H9 (cell line): ENCODE measurements around the gene EOMES. TPM values are rescaled to one million over a fixed set of nuclear protein-coding genes. Genes with fewer than 3 reads are reported as not detected.

Experiments used
- DNase-seq: peaks from one replicate; pipeline ENCODE4 v3.0.0-alpha.2; 2017
- H2AFZ ChIP-seq: one replicate; pipeline ENCODE4 v1.6.1; 2013; ENCODE audit warnings: mild to moderate bottlenecking, low read length, control low read depth, moderate library complexity
- H2AK5ac ChIP-seq: 2 replicates; pipeline ENCODE4 v1.6.1; 2013; ENCODE audit warnings: low read length, control low read depth, mixed read lengths; ENCODE audit not compliant: insufficient read length
- H2BK120ac ChIP-seq: one replicate; pipeline ENCODE4 v1.6.1; 2013; ENCODE audit warnings: low read depth, mild to moderate bottlenecking, low read length, control low read depth, inconsistent platforms; ENCODE audit not compliant: poor library complexity, severe bottlenecking
- H2BK12ac ChIP-seq: 2 replicates; pipeline ENCODE4 v1.6.1; 2013; ENCODE audit warnings: low read length, control low read depth, mixed read lengths, low read depth; ENCODE audit not compliant: insufficient read length
- H2BK15ac ChIP-seq: 2 replicates; pipeline ENCODE4 v1.6.1; 2013; ENCODE audit warnings: low read depth, low read length, control low read depth
- H2BK20ac ChIP-seq: one replicate; pipeline ENCODE4 v1.6.1; 2013; ENCODE audit warnings: low read depth, mild to moderate bottlenecking, low read length, control low read depth, inconsistent platforms; ENCODE audit not compliant: poor library complexity, severe bottlenecking
- H2BK5ac ChIP-seq: 2 replicates; pipeline ENCODE4 v1.6.1; 2013; ENCODE audit warnings: low read length, control low read depth, mixed read lengths; ENCODE audit not compliant: insufficient read length
- H3K14ac ChIP-seq: 2 replicates; pipeline ENCODE4 v1.6.1; 2013; ENCODE audit warnings: low read length, control low read depth; ENCODE audit not compliant: insufficient read depth
- H3K18ac ChIP-seq: 2 replicates; pipeline ENCODE4 v1.6.1; 2013; ENCODE audit warnings: low read depth, mild to moderate bottlenecking, mixed read lengths, low read length, control low read depth; ENCODE audit not compliant: insufficient read length
- H3K23ac ChIP-seq: 2 replicates; pipeline ENCODE4 v1.6.1; 2013; ENCODE audit warnings: low read length, control low read depth, mixed read lengths, low read depth; ENCODE audit not compliant: insufficient read length
- H3K23me2 ChIP-seq: 2 replicates; pipeline ENCODE4 v1.6.1; 2013; ENCODE audit warnings: low read depth, mild to moderate bottlenecking, mixed read lengths, low read length, control low read depth; ENCODE audit not compliant: insufficient read length, poor library complexity, severe bottlenecking
- H3K27ac ChIP-seq: 2 replicates; pipeline ENCODE4 v1.5.1; 2013; ENCODE audit warnings: low read length, control low read depth, mixed read lengths, low read depth; ENCODE audit not compliant: insufficient read length
- H3K27me3 ChIP-seq: 2 replicates; pipeline ENCODE4 v1.6.1; 2013; ENCODE audit warnings: low read length, control low read depth, inconsistent platforms; ENCODE audit not compliant: insufficient read depth
- H3K4ac ChIP-seq: 2 replicates; pipeline ENCODE4 v1.6.1; 2013; ENCODE audit warnings: low read depth, mild to moderate bottlenecking, control low read depth, inconsistent platforms, low read length, moderate library complexity
- H3K4me1 ChIP-seq: 2 replicates; pipeline ENCODE4 v1.6.1; 2013; ENCODE audit warnings: low read length, control low read depth, inconsistent platforms; ENCODE audit not compliant: insufficient read depth
- H3K4me2 ChIP-seq: 2 replicates; pipeline ENCODE4 v1.6.1; 2013; ENCODE audit warnings: low read length, control low read depth, mixed read lengths; ENCODE audit not compliant: insufficient read length, insufficient read depth
- H3K56ac ChIP-seq: 2 replicates; pipeline ENCODE4 v1.6.1; 2013; ENCODE audit warnings: low read depth, mild to moderate bottlenecking, mixed read lengths, low read length, control low read depth; ENCODE audit not compliant: insufficient read length
- H3K79me1 ChIP-seq: 2 replicates; pipeline ENCODE4 v1.6.1; 2013; ENCODE audit warnings: low read depth, mild to moderate bottlenecking, moderate library complexity, low read length, control low read depth, inconsistent platforms; ENCODE audit not compliant: insufficient read depth, poor library complexity, severe bottlenecking
- H3K79me2 ChIP-seq: 2 replicates; pipeline ENCODE4 v1.6.1; 2013; ENCODE audit warnings: low read length, control low read depth, inconsistent platforms; ENCODE audit not compliant: insufficient read depth
- H3K9ac ChIP-seq: 2 replicates; pipeline ENCODE4 v1.6.1; 2013; ENCODE audit warnings: low read length, control low read depth, mixed read lengths; ENCODE audit not compliant: insufficient read length; ENCODE audit errors: extremely low read depth
- H3K9me3 ChIP-seq: one replicate; pipeline ENCODE4 v1.6.1; 2013; ENCODE audit warnings: low read depth, low read length, inconsistent platforms; ENCODE audit not compliant: control insufficient read depth
- H3T11ph ChIP-seq: one replicate; pipeline ENCODE4 v1.6.1; 2013; ENCODE audit warnings: mild to moderate bottlenecking, low read length, control low read depth, inconsistent platforms
- H4K20me1 ChIP-seq: one replicate; pipeline ENCODE4 v1.6.1; 2013; ENCODE audit not compliant: control insufficient read depth, insufficient read length, insufficient read depth
- H4K5ac ChIP-seq: 2 replicates; pipeline ENCODE4 v1.6.1; 2013; ENCODE audit warnings: low read depth, mild to moderate bottlenecking, mixed read lengths, low read length, control low read depth; ENCODE audit not compliant: insufficient read length
- H4K8ac ChIP-seq: replicated peaks from 2 replicates; pipeline ENCODE4 v1.6.1; 2013; ENCODE audit warnings: low read length, control low read depth, mixed read lengths, low read depth; ENCODE audit not compliant: insufficient read length
- H4K91ac ChIP-seq: 2 replicates; pipeline ENCODE4 v1.6.1; 2013; ENCODE audit warnings: low read depth, mild to moderate bottlenecking, moderate library complexity, mixed read lengths, low read length, control low read depth; ENCODE audit not compliant: insufficient read length
- H3K27ac Mint-ChIP-seq, 3 experiments: 2 replicates in 2 of 3; 3 replicates in 1 of 3; pipeline ENCODE4 v1.8.0; 2020 to 2021; ENCODE audit warnings: mixed read lengths in 3 of 3, mild to moderate bottlenecking in 1 of 3, moderate library complexity in 1 of 3
- H3K27me3 Mint-ChIP-seq: 2 replicates; pipeline ENCODE4 v1.8.0; 2021; ENCODE audit warnings: low read depth, mild to moderate bottlenecking, moderate library complexity, mixed read lengths
- H3K36me3 Mint-ChIP-seq, 3 experiments: 2 replicates in 2 of 3; 3 replicates in 1 of 3; pipeline ENCODE4 v1.8.0; 2020 to 2021; ENCODE audit warnings: low read depth in 3 of 3, mixed read lengths in 3 of 3; ENCODE audit not compliant: insufficient read depth in 1 of 3
- H3K4me1 Mint-ChIP-seq, 2 experiments: 2 replicates each; pipeline ENCODE4 v1.8.0; 2020; ENCODE audit warnings: mixed read lengths in 2 of 2
- H3K4me3 Mint-ChIP-seq, 2 experiments: 2 replicates in 1 of 2; 3 replicates in 1 of 2; pipeline ENCODE4 v1.8.0; 2020 to 2021; ENCODE audit warnings: mild to moderate bottlenecking in 2 of 2, mixed read lengths in 2 of 2, moderate library complexity in 1 of 2
- H3K9me3 Mint-ChIP-seq, 2 experiments: 2 replicates in 1 of 2; 3 replicates in 1 of 2; pipeline ENCODE4 v1.8.0; 2020; ENCODE audit warnings: mild to moderate bottlenecking in 2 of 2, mixed read lengths in 2 of 2, moderate library complexity in 1 of 2
- CTCF ChIP-seq: fragments of 200-600 bp; sonication (generic); conservative IDR thresholded peaks from 3 replicates; pipeline ENCODE4 v1.8.0; 2021; ENCODE audit warnings: antibody characterized with exemption, mild to moderate bottlenecking
- WGBS: extraction: QIAGEN DNeasy Blood & Tissue Kit; methylation state at CpG from one replicate; pipeline ENCODE4 v1.1.7; 2013; ENCODE audit warnings: missing lambda C conversion rate, low lambda C conversion rate, mixed read lengths; ENCODE audit not compliant: insufficient read length; ENCODE audit errors: extremely low coverage; 5-methylcytosine and 5-hydroxymethylcytosine counted together
- total RNA-seq: library from RNA; stranded (reverse); gene quantifications from 2 replicates; pipeline ENCODE4 v1.2.1, GENCODE V29; 2021

The EOMES gene
- total RNA-seq, 1 experiment from 2014 or later, result 1.7 TPM

GRCh38 chr3:27671101-27671500 lies 51.0 kb downstream of the EOMES start:
- H3K4ac ChIP-seq, result no peak overlapping the region
- no peak overlapping the region for H2BK5ac ChIP-seq
- H2BK12ac ChIP-seq, result no peak overlapping the region
- H3K56ac ChIP-seq, result no peak overlapping the region
- H3K9ac ChIP-seq, result no peak overlapping the region
- no peak overlapping the region for H4K5ac ChIP-seq
- Mint-ChIP-seq H3K27ac (peak overlapping the region in 1 of 3 experiments; percentile 27; a peak in 1 of 7 replicates), H3K4me1 (peaks cover 29 to 34% of the 10 kb centered on the region in 2 experiments), H3K27me3 (no peaks in the 10 kb centered on the region), H3K9me3 (no peaks in the 10 kb centered on the region), H3K36me3 (no peaks in the 10 kb centered on the region; a peak in 1 of 7 replicates), H3K4me3 (no peak overlapping the region)
- H3K27ac ChIP-seq, result no peak overlapping the region
- no peaks in the 10 kb centered on the region for H3K9me3 ChIP-seq
- H3K18ac ChIP-seq, result no peak overlapping the region
- no peak overlapping the region for H4K8ac ChIP-seq
- H2BK120ac ChIP-seq, result no peak overlapping the region
- no peak overlapping the region for H2AFZ ChIP-seq
- no peaks in the 10 kb centered on the region for H3K23me2 ChIP-seq
- H3K14ac ChIP-seq, result no peak overlapping the region
- no peak overlapping the region for H3K23ac ChIP-seq
- no peaks in the 10 kb centered on the region for H3K79me1 ChIP-seq
- TF ChIP-seq CTCF, result no peak
- no peak for DNase-seq
- H2BK20ac ChIP-seq, result no peak overlapping the region
- H3K79me2 ChIP-seq, result no peaks in the 10 kb centered on the region
- H2AK5ac ChIP-seq, result no peak overlapping the region
- no peak overlapping the region for H4K91ac ChIP-seq
- H4K20me1 ChIP-seq, result no peaks in the 10 kb centered on the region
- no CpG with 5 or more reads among the region's 6 CpGs for WGBS
- no peak overlapping the region for H3T11ph ChIP-seq
- H3K4me1 ChIP-seq, result peaks cover 2% of the 10 kb centered on the region; the same call in 1 of the 2 replicates
- H3K27me3 ChIP-seq, result no peaks in the 10 kb centered on the region
- no peak overlapping the region for H2BK15ac ChIP-seq
- no peak overlapping the region for H3K4me2 ChIP-seq
